22Rv1 (cell line): ENCODE measurements around the gene BEX1.

Source experiments
- H3K27ac ChIP-seq: fragments of 450-650 bp; 2 replicates; pipeline ENCODE4 v1.5.1; 2017
- ZFX ChIP-seq: fragments of 450-650 bp; IDR thresholded peaks from 2 replicates; pipeline ENCODE4 v1.6.1; 2017; ENCODE audit warnings: antibody characterized with exemption, borderline replicate concordance
- TF ChIP-seq, protein P1 (sequence below): fragments of 450-650 bp; IDR thresholded peaks from 2 replicates; pipeline ENCODE4 v1.5.1; 2017; ENCODE audit warnings: mild to moderate bottlenecking

Gene BEX1

DNA sequence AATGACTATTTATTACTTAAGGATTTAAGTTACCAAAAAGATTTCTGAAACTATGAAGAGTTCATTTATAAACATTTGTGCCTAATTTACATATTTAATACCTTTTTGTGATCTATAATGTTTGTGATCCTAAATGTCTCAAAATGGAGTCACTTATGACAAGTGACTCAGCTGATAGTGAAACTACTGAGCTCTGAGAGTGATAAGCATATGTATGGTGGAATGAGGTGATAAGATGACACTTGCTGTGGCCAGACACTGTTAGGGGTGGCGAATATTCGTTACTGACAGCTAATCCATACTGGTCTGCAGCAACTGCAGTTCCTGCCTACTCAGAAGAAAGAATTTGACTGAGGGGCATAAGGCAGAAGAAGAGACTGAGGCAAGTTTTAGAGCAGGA lies 34.5 kb upstream of the BEX1 start:
- no peak for TF ChIP-seq ZFX
- TF ChIP-seq, protein P1, sequence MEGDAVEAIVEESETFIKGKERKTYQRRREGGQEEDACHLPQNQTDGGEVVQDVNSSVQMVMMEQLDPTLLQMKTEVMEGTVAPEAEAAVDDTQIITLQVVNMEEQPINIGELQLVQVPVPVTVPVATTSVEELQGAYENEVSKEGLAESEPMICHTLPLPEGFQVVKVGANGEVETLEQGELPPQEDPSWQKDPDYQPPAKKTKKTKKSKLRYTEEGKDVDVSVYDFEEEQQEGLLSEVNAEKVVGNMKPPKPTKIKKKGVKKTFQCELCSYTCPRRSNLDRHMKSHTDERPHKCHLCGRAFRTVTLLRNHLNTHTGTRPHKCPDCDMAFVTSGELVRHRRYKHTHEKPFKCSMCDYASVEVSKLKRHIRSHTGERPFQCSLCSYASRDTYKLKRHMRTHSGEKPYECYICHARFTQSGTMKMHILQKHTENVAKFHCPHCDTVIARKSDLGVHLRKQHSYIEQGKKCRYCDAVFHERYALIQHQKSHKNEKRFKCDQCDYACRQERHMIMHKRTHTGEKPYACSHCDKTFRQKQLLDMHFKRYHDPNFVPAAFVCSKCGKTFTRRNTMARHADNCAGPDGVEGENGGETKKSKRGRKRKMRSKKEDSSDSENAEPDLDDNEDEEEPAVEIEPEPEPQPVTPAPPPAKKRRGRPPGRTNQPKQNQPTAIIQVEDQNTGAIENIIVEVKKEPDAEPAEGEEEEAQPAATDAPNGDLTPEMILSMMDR, result no peak

DNA sequence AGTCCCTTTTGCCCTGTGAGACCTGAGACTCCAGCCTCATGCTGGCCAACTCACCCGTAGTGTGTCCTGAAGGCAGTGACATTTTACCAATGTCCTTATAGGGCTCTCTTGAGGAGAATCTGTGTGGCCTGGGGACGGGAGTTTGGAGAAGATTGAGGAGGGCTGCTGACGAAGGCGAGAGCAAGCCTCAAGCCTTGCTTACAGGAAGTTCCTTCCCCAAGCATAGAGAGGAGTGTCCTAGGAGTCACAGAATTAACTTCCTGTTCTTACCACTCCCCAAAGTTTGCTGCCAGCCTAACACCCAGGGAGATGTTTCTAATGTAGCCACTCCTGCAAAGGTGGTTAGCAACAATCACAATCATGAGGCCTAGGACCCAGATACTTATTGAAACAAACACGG lies 29.0 kb upstream of the BEX1 start, which contains the start of gene NXF3:
NXF3 (minus strand) TSS at position 202 of the 400 bp plus-strand sequence; CDS start at position 82, 120 bp downstream.
- H3K27ac ChIP-seq, result no peak within 1 kb of the TSS
- TF ChIP-seq ZFX, result no peak
- TF ChIP-seq, protein P1, result no peak

More for the DNA sequence above, 34.5 kb upstream of the BEX1 start:
- no peak overlapping the region for H3K27ac ChIP-seq

DNA sequence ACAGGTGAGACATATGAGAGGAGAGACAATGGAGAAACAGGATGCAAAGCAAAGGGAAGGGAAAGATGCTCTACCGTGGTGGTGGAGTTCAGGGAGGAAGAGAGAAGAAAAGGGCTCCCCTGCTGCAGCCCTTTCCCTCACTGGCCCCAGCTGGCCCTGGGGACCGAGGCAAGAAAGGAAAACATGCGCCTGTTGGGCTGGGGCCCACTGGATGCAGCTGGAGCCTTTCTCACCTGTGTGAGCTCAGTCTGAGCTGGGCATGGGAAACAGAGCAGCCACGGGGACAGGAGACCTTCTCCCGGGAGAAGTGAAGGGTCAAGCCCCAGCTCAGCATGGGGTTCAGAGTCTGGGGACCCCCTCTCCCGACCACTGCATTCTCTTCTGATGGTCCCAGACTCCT lies 17.1 kb upstream of the BEX1 start:
- TF ChIP-seq, protein P1, result no peak
- TF ChIP-seq ZFX, result no peak
- H3K27ac ChIP-seq, result no peak overlapping the region

GRCh38 chrX:103073467-103073866 lies 9.5 kb upstream of the BEX1 start:
- H3K27ac ChIP-seq, result no peak overlapping the region
- TF ChIP-seq, protein P1, result no peak
- TF ChIP-seq ZFX, result no peak

- TF ChIP-seq, protein P1, result no peak
- TF ChIP-seq ZFX, result no peak
- no peak overlapping the region for H3K27ac ChIP-seq
These were observed 2.6 kb upstream of the BEX1 start for GRCh38 chrX:103066606-103067005.

DNA sequence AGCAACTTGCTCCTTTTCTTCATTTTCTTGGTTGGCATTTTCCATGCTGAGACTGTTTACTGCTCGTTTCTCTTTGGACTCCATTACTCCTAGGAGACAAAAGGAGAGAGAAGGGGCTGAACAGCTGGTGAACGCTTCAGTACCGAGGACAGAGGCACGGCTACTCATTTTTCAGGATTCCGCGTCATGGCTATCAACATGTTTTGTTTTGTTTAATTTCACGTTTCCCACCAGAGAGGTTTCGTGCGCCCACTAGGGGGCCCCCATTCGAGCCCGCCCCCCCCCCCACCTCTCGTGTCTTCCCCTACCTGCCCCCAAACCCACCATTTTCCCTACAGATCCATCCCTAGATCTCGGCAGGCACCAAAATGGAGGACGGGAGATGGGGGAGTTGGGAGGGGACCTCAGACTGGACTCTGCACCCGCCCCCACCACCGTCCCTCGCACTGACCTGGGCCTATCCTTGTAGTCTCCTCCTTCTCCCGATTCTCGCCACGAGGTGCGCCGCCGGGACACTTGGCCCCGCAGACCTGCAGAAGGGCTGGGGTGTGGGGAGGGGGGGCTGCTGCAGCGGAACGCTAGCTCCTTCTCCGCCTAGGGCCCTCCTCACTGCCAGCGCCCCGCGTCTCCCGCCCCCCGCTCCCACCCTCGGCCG lies 653 bp downstream of the BEX1 start:
- TF ChIP-seq, protein P1, result no peak
- TF ChIP-seq ZFX, result no peak
- peak overlapping the region; percentile 65 for H3K27ac ChIP-seq

DNA sequence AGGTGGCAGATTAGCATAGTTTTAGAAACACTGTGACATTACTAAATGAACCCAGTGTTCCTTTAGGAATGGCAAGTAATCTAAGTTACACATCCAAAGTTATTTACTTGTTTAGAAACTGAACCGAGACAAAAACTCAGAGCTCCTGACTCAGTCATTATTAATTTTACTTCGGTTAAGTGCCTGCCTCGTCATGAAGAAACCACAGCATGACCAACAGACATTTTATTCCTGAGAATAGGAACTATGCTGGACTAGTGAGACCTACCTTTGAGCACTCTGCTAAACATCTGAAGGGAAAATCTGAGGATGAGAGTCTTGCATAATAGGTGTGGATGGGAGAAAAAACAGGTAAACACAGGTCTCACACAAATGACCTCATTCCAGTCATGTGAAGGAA lies 2.5 kb downstream of the BEX1 start:
- TF ChIP-seq ZFX, result no peak
- TF ChIP-seq, protein P1, result no peak
- peak overlapping the region; percentile 71 for H3K27ac ChIP-seq
